Urothelium cell line (cell line): Measurements from ENCODE around the gene PTPRK.

Experiments used
- DNase-seq: peaks from one replicate; pipeline ENCODE4 v3.0.0; 2011; ENCODE audit warnings: low spot score, mixed read lengths
- FAIRE-seq: peaks from 2 replicates; lab custom pipeline; 2011; peaks lifted over from hg19 to GRCh38; lab: Jason Lieb, UNC

The PTPRK gene

GRCh38 chr6:128099571-128100197 is 420.7 kb downstream of the PTPRK start:
- DNase-seq (no peak), FAIRE-seq (no peak)

DNA sequence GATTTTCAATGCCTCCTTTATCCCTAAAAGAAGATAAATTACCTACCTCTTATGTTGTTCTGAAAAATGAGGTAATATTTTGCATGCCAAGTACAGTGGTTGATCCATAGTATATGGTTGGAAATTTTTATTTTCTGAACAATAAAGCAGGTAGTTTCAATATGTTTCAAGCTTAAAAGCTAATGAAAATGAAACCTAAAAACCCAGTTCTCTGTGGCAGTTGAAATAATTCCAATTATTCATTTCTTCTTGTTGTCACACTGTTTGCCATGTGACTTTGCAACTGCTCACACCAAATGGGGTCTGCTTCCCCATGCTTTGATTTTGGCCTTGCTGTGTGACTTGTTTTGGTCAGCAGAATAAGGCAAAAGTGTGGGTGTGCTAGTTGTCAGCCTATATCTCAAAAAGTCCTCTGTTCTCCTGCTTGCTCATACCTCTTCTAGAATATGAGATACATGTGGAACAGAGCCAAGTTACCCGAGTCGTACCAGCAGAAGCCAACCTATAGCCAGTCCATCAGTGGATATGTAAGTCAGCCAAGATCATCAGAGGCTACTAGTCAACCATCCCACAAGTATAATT is 422.3 kb downstream of the PTPRK start:
- no peak for DNase-seq
- FAIRE-seq: peak; percentile 5

DNA sequence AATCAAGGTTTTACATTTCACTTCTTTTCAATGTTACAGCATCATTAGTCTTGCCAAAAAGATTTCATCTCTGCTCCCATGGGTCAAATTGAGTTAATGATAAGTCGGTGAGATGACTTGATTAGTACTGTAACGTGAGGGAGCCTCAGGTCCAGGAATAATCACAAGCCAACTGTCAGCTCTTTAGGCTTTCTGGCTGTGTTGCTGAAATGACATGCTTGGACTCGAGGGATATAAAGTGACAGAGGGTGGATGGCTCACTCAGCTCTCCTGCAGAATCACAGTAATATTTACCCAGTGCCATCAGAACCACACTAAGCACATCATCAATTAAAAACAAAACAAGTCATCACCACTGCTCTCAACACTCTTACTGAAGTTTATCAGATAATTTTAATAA is 423.4 kb downstream of the PTPRK start:
- DNase-seq (no peak), FAIRE-seq (no peak)

GRCh38 chr6:128095362-128095761 is 425.0 kb downstream of the PTPRK start:
- FAIRE-seq (no peak), DNase-seq (no peak)

GRCh38 chr6:128079021-128079420 is 441.4 kb downstream of the PTPRK start:
- FAIRE-seq (no peak), DNase-seq (no peak)

DNA sequence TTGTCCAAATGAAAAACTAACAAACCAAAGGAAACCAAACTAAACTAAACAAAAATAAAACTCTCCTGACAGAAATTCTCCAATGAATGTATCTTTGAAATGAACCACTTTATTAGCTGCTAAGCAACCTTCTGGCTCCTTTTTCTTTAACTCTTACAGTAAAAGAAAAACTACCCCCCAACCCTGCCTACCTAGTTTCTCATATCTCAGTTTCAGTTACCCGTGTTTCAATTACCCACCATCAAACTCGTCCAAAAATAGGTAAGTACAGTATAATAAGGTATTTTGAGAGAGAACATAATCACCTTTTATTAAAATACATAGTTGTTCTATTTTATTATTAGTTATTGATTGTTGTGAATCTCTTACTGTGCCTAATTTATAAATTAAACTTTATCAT is 442.1 kb downstream of the PTPRK start:
- FAIRE-seq (no peak), DNase-seq (no peak)

DNA sequence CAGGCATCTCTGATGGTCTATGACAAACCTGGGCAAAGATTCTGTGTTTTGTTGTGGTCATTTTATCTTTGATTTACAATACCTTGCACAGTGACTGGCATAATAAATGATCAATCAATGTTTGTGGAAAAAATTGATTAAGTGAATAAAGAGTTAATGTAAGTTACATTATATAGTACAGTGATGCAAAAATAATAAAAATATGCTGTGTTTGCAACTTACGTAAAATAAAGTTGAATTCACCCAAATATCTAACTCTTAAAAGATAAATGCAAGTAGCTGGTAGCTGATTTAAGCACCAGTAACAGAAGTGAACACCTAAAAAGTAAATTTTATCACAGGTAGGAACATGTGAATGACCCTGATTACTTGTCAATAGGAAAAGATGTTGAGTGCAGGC is 443.6 kb downstream of the PTPRK start:
- no peak for DNase-seq
- no peak for FAIRE-seq

DNA sequence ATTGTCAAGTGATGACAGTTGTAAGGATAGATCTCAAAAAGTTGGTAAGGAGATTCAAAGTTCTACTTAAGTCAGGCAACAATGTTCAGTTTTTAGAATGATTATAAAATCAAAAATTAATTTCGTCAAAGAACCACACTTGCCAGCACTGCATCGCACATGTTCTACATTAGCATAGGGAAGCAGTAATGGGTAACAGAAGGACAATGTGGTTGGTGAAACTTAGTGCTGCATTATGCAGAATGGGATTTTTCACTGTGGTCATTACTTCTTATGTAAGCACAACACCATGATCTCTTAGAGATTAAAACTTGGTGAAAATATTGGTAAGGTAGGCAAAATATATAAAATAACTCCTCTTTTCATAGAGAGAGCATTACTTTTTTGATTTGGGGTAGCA is 445.8 kb downstream of the PTPRK start:
- FAIRE-seq (no peak), DNase-seq (no peak)

- no peak for DNase-seq
- no peak for FAIRE-seq
Measured at GRCh38 chr6:128073389-128073788, 447.0 kb downstream of the PTPRK start.

DNA sequence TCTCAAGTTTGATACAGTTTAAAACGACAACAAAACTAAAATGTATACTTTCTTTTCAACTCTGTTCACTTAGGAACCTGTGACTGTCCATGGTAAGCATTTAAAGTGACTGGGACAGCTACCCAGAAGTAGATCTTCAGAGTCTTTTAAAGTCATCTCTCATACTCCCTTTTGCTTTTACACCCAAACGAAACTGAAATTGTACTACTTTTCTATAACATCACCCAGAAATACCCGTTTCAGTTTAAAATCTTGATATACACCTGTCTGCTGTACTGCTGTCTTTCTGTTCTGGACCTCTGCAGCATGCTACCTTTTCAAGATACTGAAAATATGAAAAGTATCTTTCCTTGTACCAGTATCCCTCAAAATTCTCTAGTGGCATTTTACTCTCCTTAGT is 449.2 kb downstream of the PTPRK start:
- FAIRE-seq: no peak
- DNase-seq: no peak

DNA sequence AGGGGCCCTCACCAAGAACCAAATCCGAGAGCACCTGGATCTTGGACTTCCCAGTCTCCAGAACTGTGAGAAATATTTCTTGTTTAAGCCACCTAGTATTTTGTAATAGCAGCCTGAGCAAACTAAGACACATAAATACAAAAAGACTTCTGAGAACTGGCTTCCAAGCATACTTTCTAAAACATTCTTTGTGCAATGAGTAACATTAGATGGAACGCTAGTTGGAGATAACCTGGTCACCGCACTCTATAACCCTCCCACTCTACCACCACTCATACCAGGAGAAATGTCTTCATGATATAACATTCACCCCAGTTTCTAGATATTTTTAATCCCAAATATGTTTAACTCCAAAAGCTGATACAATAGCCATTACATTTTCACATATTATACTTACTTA is 450.0 kb downstream of the PTPRK start:
- no peak for FAIRE-seq

DNA sequence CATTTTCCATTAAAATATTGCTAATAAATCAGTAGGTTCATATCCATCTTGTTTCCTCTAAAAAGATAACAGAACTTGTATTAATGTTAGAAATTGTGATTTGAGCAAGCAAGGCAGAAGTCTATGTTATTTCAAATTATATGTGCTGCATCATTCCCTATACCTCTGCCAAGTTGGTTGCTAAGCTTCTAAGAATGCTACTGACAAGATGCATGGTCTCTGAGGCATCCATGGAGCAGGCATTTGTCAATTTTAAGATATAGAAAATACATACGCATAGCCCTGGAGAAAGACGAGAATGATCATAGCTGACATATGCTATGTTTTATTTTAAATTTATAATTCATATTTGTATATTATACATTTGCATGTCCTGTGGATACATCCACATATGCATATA is 451.2 kb downstream of the PTPRK start:
- no peak for FAIRE-seq

More for the DNA sequence above, 450.0 kb downstream of the PTPRK start:
- DNase-seq: no peak

GRCh38 chr6:128068119-128068479 is 452.3 kb downstream of the PTPRK start:
- FAIRE-seq (no peak), DNase-seq (no peak)

More for the DNA sequence above, 451.2 kb downstream of the PTPRK start:
- DNase-seq: no peak

GRCh38 chr6:128067446-128068118 is 452.8 kb downstream of the PTPRK start:
- FAIRE-seq (no peak), DNase-seq (no peak)

DNA sequence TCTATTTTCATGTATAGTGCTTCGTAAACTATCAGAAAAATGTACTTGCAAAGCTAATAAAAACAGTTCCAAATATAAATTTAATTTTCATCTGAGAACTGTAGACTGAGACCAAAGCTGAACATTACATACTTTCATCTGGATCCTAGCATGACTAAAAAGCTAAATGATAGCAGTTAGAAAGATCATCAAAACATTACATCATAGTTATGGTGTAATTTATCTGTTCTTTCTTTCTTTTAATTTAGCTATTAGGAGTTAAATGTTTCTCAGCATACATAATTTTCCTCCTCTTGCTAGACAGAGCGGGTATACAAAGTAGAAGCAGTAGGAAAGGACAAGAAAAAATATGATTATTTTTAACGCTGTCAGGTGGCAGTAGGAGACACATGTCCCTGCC is 455.3 kb downstream of the PTPRK start:
- DNase-seq (no peak), FAIRE-seq (no peak)

DNA sequence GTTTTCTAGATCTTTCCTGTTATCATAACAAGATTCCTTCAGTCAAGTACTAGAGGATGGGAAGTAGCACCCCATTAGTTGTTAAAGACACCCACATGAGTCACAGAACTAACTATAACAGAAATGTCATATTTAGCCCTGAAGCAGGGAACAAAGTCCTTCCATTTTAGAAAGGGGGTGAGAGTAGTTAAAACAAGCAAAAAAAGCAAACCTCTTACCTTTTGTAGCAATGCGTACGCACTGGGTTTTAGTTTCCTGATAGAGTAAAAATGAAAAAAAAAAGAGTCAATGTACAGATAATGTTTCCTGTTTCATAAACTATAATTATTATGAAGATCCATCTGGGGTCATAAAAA is 455.9 kb downstream of the PTPRK start:
- no peak for DNase-seq
- FAIRE-seq: no peak

DNA sequence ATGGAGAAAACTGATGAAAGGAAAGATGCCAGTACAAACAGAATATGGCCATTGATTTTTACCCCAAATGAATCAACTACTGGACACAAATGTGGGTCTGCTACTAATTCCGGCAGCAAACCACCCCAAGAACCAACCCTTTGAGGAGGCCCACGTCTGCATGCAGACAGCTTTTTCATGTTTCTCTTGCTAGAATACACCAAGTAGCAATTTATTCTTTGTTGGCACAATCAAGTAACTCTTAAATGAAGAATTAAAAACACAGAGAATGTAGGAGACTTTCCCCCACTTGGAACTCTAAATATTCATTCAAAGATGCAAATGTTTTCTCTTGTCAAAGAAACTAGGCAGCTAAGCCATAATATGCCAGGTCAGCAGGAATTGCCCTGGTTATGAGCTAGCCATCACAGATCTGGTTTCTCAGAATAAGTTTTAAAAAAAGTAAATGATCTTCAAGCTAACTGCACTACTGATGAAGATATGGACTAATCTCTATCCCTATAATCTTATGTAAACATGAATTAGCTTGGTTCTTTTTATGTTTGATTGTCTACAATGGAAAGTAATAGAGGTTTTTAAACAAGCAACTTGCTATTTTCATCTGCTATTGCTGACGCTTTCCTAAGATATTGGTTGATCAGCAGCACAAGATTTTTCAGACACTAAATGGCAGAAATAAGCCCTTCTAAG is 456.4 kb downstream of the PTPRK start:
- no peak for FAIRE-seq

DNA sequence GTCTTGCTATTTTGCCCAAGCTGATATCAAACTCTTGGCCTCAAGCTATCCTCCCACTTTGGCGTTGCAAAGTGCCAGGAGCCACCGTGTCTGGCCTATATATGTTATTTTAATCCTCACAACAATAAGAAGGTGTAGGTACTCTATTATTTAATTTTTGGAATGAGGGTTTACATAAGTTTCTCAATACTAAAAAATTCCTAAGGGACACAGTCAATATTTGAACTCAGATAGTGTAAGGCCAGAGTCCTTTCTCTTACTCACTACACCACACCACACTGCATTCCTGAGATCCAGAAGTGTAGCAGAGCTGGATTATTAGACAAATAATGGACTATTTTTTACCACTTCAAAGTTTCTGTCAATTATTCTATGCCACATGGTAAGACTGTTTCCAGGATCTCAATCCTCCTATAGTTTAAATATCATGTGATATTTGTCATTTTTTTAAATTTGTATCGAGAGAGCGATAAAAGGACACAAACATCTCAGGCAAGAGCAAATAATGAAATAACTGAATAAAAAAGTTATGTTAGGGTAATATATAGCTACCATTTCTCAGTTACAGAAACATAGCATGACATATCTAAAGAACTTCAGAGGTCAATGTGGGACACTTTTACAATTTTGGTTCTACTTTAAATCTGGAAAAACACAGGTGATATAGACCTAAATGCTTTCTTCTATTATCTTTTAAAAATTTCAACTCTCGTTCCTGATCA is 457.4 kb downstream of the PTPRK start:
- FAIRE-seq (no peak), DNase-seq (no peak)

More for the DNA sequence above, 456.4 kb downstream of the PTPRK start:
- no peak for DNase-seq

DNA sequence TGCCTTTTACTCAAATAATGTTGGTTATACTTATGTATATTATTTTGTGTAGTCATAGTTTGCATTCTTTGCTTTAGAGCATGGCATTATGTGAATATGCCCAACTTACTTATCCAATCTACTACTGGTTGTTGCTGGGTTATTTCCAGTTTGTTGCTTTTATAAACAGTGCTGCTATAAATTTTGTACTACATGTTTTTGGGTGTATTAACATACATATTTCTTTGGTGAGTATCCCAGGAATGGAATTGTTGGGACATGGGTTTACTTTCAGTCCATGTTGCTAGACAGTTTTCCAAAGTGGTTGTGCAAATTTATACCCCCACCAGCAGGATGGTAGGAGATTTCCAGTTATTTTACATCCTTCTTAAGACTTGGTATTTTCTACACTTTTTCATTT is 462.5 kb downstream of the PTPRK start:
- DNase-seq (no peak), FAIRE-seq (no peak)

- FAIRE-seq (no peak), DNase-seq (no peak)
Measured at GRCh38 chr6:128057541-128057940, 462.9 kb downstream of the PTPRK start.

GRCh38 chr6:128053109-128053508 is 467.3 kb downstream of the PTPRK start:
- FAIRE-seq (no peak), DNase-seq (no peak)
